Measurements from ENCODE around the gene GALK2.
"Not testable (repeated sequence)": the region's sequence is repeated elsewhere in the genome, so short reads cannot be mapped to it uniquely, and the experiment has no call there.

The GALK2 gene

DNA sequence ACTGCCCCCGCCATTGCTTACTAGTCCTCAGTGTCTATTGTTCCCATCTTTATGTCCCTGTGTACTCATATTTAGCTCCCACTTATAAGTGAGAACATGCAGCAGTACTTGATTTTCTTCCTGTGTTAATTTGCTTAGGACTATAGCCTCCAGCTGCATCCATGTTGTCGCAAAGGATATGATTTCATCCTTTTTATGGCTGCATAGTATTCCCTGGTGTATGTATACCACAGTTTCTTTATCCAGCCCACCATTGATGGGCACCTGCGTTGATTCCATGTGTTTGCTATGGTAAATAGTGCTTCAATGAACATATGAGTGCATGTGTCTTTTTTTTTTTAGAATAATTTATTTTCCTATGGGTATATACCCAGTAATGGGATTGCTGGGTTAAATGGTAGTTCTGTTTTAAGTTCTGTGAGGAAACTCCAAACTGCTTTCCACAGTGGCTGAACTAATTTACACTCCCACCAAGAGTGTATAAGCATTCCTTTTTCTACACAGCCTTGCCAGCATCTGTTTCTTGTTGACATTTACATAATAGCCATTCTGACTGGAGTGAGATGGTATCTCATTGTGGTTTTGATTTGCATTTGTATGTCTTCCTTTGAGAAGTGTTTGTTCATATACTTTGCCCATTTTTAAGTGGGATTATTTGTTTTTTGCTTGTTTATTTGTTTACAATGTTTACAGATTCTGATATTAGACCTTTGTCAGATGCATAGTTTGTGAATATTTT lies 53.7 kb downstream of the GALK2 start:
- no peak for DNase-seq (ENCODE audit: low read depth)

DNA sequence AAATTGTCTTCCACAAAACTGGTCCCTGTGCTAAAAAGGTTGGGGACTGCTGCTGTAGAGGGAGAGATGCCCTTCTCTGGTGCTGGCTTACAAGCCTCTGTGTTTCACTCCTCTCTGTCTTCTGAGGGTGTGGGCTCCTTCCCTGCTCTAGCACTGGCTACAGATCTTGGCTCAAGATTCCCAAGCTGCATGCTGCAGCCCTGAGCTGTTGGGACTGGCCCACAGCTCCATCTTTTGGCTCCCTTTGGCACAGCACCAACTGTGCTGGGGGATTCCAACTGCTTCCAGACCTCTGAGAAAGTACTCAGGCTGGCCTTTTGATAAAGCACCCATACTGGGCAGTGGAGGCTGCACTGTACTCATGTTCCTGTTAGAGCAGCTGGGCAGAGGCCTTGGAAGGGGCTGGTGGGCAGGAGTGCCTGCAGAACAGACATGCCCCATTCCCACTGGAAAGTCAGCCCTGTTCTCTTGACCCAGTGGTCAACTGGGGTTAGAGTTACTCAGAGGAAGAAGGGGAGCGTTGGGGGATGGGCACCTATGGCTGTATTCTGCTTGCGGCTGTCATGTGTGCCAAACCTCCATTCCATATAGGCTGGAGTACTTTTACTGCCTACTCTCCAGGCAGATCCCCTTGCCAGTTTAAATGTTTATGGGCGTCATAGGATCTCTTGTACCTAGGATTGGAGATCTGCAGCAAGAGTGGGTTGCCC lies 55.7 kb downstream of the GALK2 start:
- no peak for DNase-seq (ENCODE audit: low read depth)

DNA sequence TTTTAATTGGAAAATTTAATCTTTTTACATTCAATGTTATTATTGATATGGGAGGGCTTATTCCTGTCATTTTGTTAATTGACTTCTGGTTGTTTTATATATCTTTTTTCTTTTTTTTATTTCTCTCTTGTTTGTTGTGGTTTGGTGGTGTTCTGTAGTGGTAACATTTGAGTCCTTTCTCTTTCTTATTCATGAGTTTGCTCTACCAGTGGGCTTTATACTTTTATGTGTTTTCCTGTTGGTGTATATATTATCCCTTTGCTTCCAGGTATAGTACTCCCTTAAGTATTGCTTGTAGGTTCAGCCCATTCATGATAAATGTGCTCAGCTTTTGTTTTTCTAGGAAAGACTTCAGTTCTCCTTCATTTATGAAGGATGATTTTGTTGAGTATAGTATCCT lies 57.6 kb downstream of the GALK2 start:
- no peak for DNase-seq (ENCODE audit: low read depth)

DNA sequence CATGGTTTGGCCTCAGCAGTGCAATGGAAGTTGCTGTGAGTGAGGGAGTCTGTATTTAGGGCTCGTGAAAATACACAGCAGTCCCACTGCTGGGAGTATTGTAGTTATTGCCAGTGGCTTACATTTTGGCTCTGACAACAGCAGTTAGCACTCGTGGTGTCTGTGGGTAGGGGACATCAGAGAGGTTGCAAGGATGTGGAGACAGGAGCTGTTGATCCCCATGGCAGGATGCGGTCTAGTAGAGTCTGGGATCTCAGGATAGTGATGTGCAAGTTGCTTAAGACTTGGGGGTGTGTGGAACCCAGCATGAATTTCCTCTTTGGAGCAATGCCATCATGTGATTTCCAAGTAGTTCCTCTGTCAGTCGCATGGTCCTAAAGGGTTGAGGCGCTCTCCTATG lies 59.9 kb downstream of the GALK2 start:
- no peak for DNase-seq (ENCODE audit: low read depth)

DNA sequence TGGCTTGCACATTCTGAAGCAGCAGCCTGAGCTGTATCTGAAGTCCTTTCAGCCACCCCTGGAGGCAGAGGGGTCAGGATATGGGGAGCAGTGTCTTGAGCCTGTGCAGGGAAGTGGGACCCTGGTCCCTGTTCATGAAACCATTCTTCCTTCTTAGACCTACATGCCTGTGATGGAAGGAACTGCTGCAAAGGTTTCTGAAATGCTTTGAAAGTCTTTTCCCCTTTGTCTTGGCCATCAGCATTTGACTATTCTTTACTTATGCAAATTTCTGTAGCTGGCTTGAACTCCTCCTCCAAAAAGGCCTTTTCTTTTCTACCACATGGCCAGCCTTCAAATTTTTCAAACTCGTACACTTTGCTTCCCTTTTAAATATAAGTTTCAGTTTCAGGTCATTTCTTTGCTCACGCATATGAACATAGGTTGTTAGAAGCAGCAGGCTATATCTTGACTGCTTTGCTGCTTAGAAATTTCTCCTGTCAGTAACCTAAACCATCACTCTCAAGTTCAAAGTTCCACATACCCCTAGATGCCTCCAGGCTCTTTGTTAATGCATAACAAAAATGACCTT lies 62.3 kb downstream of the GALK2 start:
- no peak for DNase-seq (ENCODE audit: low read depth)

- peak; percentile 4 for DNase-seq (ENCODE audit: low read depth)
Measured at GRCh38 chr15:49235446-49236124, 65.5 kb downstream of the GALK2 start.

GRCh38 chr15:49236869-49237268 lies 66.8 kb downstream of the GALK2 start:
- DNase-seq (ENCODE audit: low read depth) = no peak

DNA sequence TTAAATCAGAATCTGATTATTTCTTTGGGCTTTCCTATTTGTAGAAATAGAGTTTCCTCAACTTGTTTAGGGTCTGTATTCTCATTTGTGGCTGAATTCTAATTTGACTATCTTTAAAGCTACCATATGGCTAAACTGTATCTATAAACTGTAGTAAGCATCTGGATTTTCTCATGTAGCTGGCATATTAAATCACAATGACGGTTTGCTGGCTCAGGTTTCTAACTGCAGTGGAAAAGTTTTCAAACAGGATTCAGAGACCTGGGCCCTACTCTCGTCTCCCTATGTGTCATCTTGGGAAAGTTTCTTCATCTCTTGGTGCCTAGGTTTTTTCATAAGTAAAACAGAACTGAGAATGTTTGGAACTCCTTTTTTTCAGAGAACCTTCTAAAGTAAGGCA lies 68.3 kb downstream of the GALK2 start:
- no peak for DNase-seq (ENCODE audit: low read depth)

GRCh38 chr15:49239105-49239504 lies 69.1 kb downstream of the GALK2 start:
- DNase-seq (ENCODE audit: low read depth) = no peak

DNA sequence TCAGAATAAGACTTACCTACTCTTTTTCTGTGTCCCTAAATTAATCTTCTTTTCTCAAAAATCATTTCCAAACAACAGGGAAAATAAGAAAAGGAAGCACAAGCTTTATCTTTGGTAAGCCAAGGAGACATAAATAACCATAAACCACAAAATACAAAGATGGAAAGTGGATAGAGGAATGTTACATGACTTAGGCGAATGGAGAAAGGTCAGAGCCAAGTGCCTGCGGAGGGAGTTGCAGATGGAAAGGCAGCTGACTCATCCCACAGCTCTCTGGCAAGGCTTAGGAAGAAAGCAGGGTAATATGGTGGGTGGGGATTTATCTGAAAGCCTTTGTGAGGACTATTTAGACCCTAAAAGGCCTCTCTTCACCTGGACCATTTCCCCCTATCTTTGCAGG lies 72.8 kb downstream of the GALK2 start:
- no peak for DNase-seq (ENCODE audit: low read depth)

- DNase-seq (ENCODE audit: low read depth) = no peak
Measured at GRCh38 chr15:49247556-49248110, 77.6 kb downstream of the GALK2 start.

DNA sequence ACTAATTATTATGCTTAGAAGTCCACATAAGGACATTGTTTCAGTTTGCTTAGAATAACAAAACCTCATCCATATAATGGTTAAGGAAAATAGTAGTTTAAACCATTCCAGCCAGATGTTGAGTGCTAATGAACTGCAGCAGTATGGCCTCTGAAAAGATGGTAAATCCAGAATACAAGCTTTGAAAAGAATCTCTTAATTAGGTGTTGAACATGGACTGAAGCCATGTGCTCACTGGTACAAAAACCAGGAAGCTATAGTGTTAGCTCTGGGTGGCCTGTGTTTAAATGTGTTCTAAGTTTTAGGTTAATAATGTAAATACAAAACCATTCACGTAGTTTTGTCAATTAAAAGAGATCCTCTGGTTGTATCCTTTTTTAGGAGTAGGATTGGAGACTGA lies 78.2 kb downstream of the GALK2 start:
- DNase-seq (ENCODE audit: low read depth) = no peak

DNA sequence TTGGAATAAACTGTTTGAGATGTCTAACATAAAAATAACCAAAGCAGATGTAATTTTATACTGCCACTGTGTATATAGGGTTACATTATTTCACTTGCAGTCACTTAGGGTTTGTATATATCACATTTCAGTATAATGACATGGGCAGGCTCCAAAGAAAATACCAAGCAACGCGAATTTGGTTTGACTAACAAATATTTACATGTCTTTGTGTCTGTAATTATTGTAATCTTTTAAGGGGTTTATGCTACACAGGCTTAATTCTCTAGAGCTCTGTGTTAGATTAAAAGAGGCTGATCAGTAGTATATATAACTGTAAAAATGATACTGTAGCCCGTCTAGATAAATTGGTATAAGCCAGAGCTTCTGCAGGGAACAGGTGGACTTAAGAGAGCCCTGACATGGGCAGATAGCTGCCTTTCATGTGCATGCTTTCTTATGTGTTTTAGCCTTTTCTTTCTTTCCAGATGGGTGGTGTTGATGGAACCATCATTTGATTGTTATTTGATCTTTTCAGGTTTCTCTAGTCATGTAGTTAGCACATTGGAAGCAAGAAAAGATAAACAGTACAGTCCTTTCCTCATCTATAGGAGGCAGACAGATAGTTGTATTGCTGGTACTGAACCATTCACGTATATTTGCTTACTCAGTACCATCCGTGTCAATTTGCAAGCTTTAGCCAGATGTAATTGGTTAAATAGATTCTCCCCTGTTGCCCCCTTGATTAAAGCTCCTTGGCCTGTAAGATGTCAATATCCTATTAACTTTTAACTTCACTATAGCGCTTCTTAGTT lies 86.1 kb downstream of the GALK2 start:
- no peak for DNase-seq (ENCODE audit: low read depth)

- not testable (repeated sequence) for DNase-seq (ENCODE audit: low read depth)
Measured at GRCh38 chr15:49265117-49265516, 95.1 kb downstream of the GALK2 start.

DNA sequence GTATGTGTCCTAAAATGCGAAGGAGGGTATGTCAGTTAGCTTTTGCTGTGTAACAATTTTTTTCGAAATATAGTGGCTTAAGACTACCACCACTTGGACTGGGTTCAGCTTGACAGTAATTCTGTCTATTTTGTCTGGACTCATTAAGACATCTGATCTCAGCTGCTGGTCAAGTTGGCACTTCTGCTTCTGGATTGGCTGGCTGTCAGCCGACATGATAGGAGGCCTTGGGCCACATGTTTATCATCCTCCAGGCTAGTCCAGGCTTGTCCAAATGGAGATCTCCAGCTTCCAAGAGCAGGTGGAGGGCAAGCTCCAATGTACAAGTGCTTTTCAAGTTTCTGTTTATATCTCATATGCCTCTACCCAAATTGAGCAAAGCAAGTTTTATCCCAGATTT lies 95.9 kb downstream of the GALK2 start:
- no peak for DNase-seq (ENCODE audit: low read depth)

- no peak for DNase-seq (ENCODE audit: low read depth)
Measured at GRCh38 chr15:49270541-49271421, 100.7 kb downstream of the GALK2 start.

GRCh38 chr15:49273734-49274318 lies 103.8 kb downstream of the GALK2 start:
- DNase-seq (ENCODE audit: low read depth) = no peak

DNA sequence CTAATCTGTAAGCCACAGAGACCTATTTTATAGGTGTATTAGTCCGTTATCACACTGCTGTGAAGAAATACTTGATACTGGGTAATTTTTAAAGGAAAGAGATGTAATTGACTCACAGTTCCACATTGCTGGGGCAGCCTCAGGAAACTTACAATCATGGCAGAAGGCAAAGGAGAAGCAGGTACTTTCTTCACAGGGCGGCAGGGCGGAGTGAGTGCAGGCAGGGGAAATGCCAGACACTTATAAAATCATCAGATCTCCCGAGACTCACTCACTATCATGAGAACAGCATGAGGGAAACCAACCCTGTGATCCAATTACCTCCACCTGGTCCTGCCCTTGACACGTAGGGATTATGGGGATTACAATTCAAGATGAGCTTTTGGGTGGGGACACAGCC lies 108.7 kb downstream of the GALK2 start:
- DNase-seq (ENCODE audit: low read depth) = no peak

DNA sequence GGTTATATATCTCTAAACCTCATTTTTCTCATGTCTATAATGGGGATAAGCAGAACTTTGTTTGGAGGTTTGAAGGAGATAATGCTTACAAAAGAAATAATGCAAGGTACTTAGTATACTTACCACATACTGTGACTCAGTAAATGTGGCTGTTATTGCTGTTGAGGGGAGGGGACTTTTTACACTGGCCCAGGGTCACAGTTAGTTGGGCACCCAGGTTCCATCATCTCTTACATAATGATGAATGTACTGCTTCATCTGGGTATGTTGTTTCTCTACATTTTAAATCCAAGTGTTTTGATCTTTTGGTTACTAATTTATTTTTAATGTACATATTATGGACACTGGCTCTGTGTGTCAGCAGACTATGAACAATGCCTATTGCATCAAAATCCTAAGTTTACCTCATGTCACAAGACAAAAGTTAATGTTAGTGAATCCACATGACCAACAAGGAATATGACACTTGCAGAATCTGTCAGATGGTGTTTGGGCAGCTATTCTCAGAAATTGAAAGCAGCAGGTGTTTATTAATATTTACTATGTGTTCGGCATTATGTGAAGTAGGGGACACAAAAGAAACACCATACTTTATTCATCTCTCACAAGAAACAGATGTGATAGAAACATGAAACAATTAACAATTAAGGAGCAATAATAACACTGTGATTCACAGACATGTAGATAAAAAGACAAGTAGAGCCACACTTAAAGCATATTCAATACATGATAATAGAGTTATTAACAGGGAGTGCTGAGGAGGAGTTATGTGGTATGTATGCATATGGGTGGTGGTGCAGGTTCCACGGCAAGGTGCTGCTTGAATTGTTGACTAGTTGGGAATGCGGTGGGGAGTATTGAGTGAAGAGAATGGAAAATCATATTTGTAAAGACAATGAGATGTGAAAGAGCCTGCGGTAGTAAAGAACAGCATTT lies 109.7 kb downstream of the GALK2 start:
- DNase-seq (ENCODE audit: low read depth) = no peak
